Hepatocyte (in vitro differentiated cells): ENCODE results near the gene ZFAND4. TPM values are rescaled to one million over a fixed set of nuclear protein-coding genes. Genes with fewer than 3 reads are reported as not detected.
"Not testable (repeated sequence)": the region's sequence is repeated elsewhere in the genome, so short reads cannot be mapped to it uniquely, and the experiment has no call there.

Source experiments
- DNase-seq: peaks from one replicate; pipeline ENCODE4 v3.0.0-alpha.2; 2016; ENCODE audit warnings: low spot score
- H2AFZ ChIP-seq: fragments of 200-600 bp; sonication (generic); 2 replicates; pipeline ENCODE4 v1.6.0; 2016; ENCODE audit warnings: antibody characterized with exemption, mild to moderate bottlenecking
- H3K27ac ChIP-seq: fragments of 200-600 bp; sonication (generic); 2 replicates; pipeline ENCODE4 v1.5.1; 2016; ENCODE audit warnings: mild to moderate bottlenecking
- H3K27me3 ChIP-seq: fragments of 200-600 bp; sonication (generic); 2 replicates; pipeline ENCODE4 v1.6.1; 2016
- H3K36me3 ChIP-seq: fragments of 200-600 bp; sonication (generic); replicated peaks from 2 replicates; pipeline ENCODE4 v1.5.1; 2016; ENCODE audit warnings: low read depth; ENCODE audit not compliant: insufficient read depth
- H3K4me1 ChIP-seq: fragments of 200-600 bp; sonication (generic); 2 replicates; pipeline ENCODE4 v1.5.1; 2016; ENCODE audit warnings: mild to moderate bottlenecking, moderate library complexity; ENCODE audit not compliant: insufficient read depth
- H3K4me2 ChIP-seq: fragments of 200-600 bp; sonication (generic); 2 replicates; pipeline ENCODE4 v1.6.0; 2016
- H3K4me3 ChIP-seq: fragments of 200-600 bp; sonication (generic); 2 replicates; pipeline ENCODE4 v1.5.1; 2016; ENCODE audit warnings: mild to moderate bottlenecking
- H3K79me2 ChIP-seq: fragments of 200-600 bp; sonication (generic); 2 replicates; pipeline ENCODE4 v1.6.0; 2017; ENCODE audit warnings: mild to moderate bottlenecking
- H3K9me2 ChIP-seq: fragments of 200-600 bp; sonication (generic); replicated peaks from 2 replicates; pipeline ENCODE4 v1.6.0; 2017; ENCODE audit warnings: mild to moderate bottlenecking; ENCODE audit not compliant: insufficient read depth
- H3K9me3 ChIP-seq: fragments of 200-600 bp; sonication (generic); 2 replicates; pipeline ENCODE4 v1.5.1; 2016; ENCODE audit warnings: low read depth, mild to moderate bottlenecking
- H4K20me1 ChIP-seq: fragments of 200-600 bp; sonication (generic); 2 replicates; pipeline ENCODE4 v1.6.0; 2016; ENCODE audit warnings: mild to moderate bottlenecking; ENCODE audit not compliant: insufficient read depth, poor library complexity, severe bottlenecking
- EZH2 ChIP-seq: fragments of 200-600 bp; sonication (generic); IDR thresholded peaks from 2 replicates; pipeline ENCODE4 v1.6.1; 2016; ENCODE audit warnings: antibody characterized with exemption, mild to moderate bottlenecking, borderline replicate concordance
- EZH2phosphoT487 ChIP-seq: fragments of 200-600 bp; sonication (generic); IDR thresholded peaks from one replicate; pipeline ENCODE4 v1.6.1; 2018; ENCODE audit warnings: antibody characterized with exemption, mild to moderate bottlenecking, low read depth, moderate library complexity; ENCODE audit not compliant: unreplicated experiment, severe bottlenecking
- WGBS: methylation state at CpG from one replicate; pipeline ENCODE4 v1.1.6; 2016; ENCODE audit warnings: low lambda C conversion rate; ENCODE audit errors: missing lambda C conversion rate; 5-methylcytosine and 5-hydroxymethylcytosine counted together
- polyA plus RNA-seq: library from polyadenylated mRNA; unstranded; fragments of >200 nt; fragmentation: Nextera tagmentation; extraction: Ambion mirVana; gene quantifications from 2 replicates; pipeline ENCODE4 v1.2.1, GENCODE V29; 2016
- total RNA-seq: library from RNA; depleted of rRNA; stranded (reverse); fragments of >200 nt; gene quantifications from 2 replicates; pipeline ENCODE4 v1.2.3, GENCODE V29; 2014
- TF ChIP-seq, protein P1 (sequence below): fragments of 200-600 bp; sonication (generic); IDR thresholded peaks from 2 replicates; pipeline ENCODE4 v1.5.1; 2016; ENCODE audit warnings: antibody characterized with exemption, mild to moderate bottlenecking; ENCODE audit not compliant: poor library complexity

Gene ZFAND4
- total and polyA plus RNA-seq, 2 experiments from 2014 or later: 8.6 to 12.7 TPM

DNA sequence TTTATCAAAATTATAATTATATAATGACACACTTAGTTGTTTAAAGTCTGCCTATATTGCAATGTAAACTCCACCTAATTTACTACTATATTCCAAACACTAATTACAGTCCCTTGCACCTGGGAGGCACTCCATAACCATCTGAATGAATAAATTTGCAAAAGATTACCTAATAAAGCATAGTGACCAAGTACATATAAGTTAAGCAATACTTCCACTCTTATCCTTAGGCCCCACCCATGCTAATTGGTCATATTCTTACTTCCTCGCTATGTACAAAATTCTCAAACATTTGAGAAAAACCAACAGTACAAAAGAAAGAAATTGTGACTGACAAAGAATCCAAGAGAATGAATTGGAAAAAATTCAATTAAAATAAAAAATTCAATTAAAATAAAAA lies 65.3 kb downstream of the ZFAND4 start:
- Histone ChIP-seq H4K20me1 (no peaks in the 10 kb centered on the region), H3K9me3 (no peaks in the 10 kb centered on the region), H3K9me2 (no peaks in the 10 kb centered on the region), H3K4me3 (no peak overlapping the region), H3K27me3 (no peaks in the 10 kb centered on the region), H3K4me1 (no peaks in the 10 kb centered on the region), H2AFZ (no peak overlapping the region), H3K36me3 (no peaks in the 10 kb centered on the region), H3K4me2 (no peak overlapping the region), H3K79me2 (no peaks in the 10 kb centered on the region), H3K27ac (no peak overlapping the region)
- no peak for DNase-seq
- WGBS: 95% methylated on average over 1 of the region's 1 CpG
- TF ChIP-seq EZH2phosphoT487: no peak
- no peak for TF ChIP-seq EZH2
- TF ChIP-seq, protein P1, sequence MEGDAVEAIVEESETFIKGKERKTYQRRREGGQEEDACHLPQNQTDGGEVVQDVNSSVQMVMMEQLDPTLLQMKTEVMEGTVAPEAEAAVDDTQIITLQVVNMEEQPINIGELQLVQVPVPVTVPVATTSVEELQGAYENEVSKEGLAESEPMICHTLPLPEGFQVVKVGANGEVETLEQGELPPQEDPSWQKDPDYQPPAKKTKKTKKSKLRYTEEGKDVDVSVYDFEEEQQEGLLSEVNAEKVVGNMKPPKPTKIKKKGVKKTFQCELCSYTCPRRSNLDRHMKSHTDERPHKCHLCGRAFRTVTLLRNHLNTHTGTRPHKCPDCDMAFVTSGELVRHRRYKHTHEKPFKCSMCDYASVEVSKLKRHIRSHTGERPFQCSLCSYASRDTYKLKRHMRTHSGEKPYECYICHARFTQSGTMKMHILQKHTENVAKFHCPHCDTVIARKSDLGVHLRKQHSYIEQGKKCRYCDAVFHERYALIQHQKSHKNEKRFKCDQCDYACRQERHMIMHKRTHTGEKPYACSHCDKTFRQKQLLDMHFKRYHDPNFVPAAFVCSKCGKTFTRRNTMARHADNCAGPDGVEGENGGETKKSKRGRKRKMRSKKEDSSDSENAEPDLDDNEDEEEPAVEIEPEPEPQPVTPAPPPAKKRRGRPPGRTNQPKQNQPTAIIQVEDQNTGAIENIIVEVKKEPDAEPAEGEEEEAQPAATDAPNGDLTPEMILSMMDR: no peak

DNA sequence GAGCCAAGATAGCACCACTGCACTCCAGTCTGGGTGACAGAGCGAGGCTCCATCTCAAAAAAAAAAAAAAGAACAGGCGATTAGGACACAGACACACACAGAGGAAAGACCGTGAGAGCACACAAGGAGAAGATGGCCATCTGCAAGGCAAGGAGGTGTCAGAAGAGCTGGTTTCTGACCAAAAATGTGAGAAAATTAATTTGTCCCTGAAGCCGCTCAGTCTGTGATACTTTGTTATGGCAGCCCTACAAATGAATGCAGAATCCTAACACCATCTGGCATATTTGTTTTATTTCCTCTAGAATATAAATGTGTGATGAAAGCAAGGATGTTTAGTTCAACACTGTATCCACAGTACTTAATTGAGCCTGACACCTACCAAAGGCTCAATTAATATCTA lies 69.7 kb downstream of the ZFAND4 start:
- Histone ChIP-seq H3K4me1 (no peaks in the 10 kb centered on the region), H3K4me3 (no peak overlapping the region), H3K79me2 (no peaks in the 10 kb centered on the region), H3K27me3 (no peaks in the 10 kb centered on the region), H2AFZ (no peak overlapping the region), H3K36me3 (no peaks in the 10 kb centered on the region), H4K20me1 (no peaks in the 10 kb centered on the region), H3K27ac (no peak overlapping the region), H3K4me2 (no peak overlapping the region), H3K9me2 (no peaks in the 10 kb centered on the region), H3K9me3 (no peaks in the 10 kb centered on the region)
- no peak for DNase-seq
- WGBS: 95% methylated on average over 4 of the region's 4 CpGs
- TF ChIP-seq EZH2phosphoT487 (no peak), EZH2 (no peak)
- TF ChIP-seq, protein P1: no peak

- Histone ChIP-seq H3K4me3 (no peak overlapping the region), H2AFZ (no peak overlapping the region), H3K9me3 (no peaks in the 10 kb centered on the region), H3K79me2 (no peaks in the 10 kb centered on the region), H3K4me1 (no peaks in the 10 kb centered on the region), H3K27ac (no peak overlapping the region), H3K27me3 (no peaks in the 10 kb centered on the region), H4K20me1 (no peaks in the 10 kb centered on the region), H3K4me2 (no peak overlapping the region), H3K36me3 (no peaks in the 10 kb centered on the region), H3K9me2 (no peaks in the 10 kb centered on the region)
- WGBS: 91% methylated on average over 3 of the region's 3 CpGs
- TF ChIP-seq EZH2phosphoT487: no peak
- TF ChIP-seq EZH2: no peak
- TF ChIP-seq, protein P1: no peak
- DNase-seq: no peak
Observed at GRCh38 chr10:45602082-45602730, 70.4 kb downstream of the ZFAND4 start.

GRCh38 chr10:45601254-45601930 lies 71.2 kb downstream of the ZFAND4 start:
- not testable (repeated sequence) for H2AFZ ChIP-seq, DNase-seq, H4K20me1 ChIP-seq, H3K27ac ChIP-seq, H3K4me2 ChIP-seq, H3K9me3 ChIP-seq, H3K27me3 ChIP-seq, H3K4me1 ChIP-seq, H3K4me3 ChIP-seq, H3K9me2 ChIP-seq, H3K36me3 ChIP-seq, H3K79me2 ChIP-seq
- WGBS: 95% methylated on average over 16 of the region's 16 CpGs

DNA sequence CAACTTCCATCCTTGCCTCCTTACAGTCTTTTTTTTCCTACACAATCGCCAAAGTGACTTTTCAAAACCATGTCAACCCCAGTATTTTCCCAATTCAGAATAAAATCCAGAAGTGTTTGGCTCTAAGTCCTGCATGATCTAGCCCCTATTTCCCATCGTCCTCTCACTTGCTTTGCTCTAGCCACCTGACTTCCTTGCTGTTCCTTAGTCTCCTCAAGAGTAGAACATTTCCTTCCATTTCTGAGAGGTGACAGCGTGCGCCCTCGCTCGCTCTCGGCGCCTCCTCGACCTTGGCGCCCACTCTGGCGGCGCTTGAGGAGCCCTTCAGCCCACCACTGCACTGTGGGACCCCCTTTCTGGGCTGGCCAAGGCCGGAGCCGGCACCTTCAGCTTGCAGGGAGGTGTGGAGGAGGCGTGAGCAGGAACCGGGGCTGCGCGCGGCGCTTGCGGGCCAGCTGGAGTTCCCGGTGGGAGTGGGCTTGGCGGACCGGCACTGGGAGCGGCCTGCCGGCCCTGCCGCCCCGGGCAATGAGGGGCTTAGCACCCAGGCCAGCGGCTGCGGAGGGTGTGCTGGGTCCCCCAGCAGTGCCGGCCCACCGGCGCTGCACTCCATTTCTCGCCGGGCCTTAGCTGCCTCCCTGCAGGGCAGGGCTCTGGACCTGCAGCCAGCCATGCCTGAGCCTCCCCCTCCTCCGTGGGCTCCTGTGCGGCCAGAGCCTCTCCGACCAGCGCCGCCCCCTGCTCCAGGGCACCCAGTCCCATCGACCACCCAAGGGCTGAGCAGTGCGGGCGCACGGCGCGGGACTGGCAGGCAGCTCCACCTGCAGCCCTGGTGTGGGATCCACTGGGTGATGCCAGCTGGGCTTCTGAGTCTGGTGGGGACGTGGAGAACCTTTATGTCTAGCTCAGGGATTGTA lies 72.0 kb downstream of the ZFAND4 start:
- H3K27ac ChIP-seq: peak overlapping the region; percentile 25
- not testable (repeated sequence) for H3K27me3 ChIP-seq, DNase-seq, H4K20me1 ChIP-seq, H3K9me3 ChIP-seq, H3K36me3 ChIP-seq, H3K9me2 ChIP-seq, H3K4me2 ChIP-seq, H3K4me3 ChIP-seq, H3K4me1 ChIP-seq, H3K79me2 ChIP-seq, H2AFZ ChIP-seq
- 98% methylated on average over 41 of the region's 47 CpGs for WGBS
